ENCODE measurements around the gene TMEM131L.

TMEM131L gene

GRCh38 chr4:153532636-153533035 lies 66.5 kb downstream of the TMEM131L start:
- peaks cover 34% of the 10 kb centered on the region for H3K4me1 Mint-ChIP-seq (ENCODE audit: low read depth)
- H3K9me3 Mint-ChIP-seq: no peaks in the 10 kb centered on the region
- H3K4me3 Mint-ChIP-seq: no peak overlapping the region
- no peaks in the 10 kb centered on the region for H3K36me3 Mint-ChIP-seq (ENCODE audit: low read depth)
- intact Hi-C loops (cut with micrococcal nuclease): no loop called here
- no peaks in the 10 kb centered on the region for H3K27me3 Mint-ChIP-seq
- H3K27ac Mint-ChIP-seq: no peak overlapping the region

DNA sequence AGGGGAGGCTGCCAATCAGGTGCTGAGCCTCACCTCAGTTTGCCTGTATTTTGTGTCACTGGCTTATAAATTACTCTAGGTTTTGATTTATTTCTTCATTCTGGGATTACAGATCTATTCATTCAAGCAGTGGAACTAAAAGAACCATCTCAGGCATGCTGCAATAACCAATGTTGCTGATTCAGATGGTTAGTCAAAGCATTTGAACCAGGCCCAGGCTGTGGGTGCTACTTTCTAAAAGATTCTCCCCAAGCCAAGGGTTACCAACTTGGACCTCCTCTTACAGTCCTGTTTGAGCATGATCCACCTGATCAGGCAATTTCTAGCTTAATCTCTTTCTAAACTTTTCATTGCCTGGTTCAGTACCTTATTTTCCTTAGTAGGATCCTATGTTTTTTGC lies 67.2 kb downstream of the TMEM131L start:
- H3K4me3 Mint-ChIP-seq: no peak overlapping the region
- peaks cover 27% of the 10 kb centered on the region for H3K4me1 Mint-ChIP-seq (ENCODE audit: low read depth)
- intact Hi-C loops (cut with micrococcal nuclease): no loop called here
- no peaks in the 10 kb centered on the region for H3K36me3 Mint-ChIP-seq (ENCODE audit: low read depth)
- H3K27me3 Mint-ChIP-seq: no peaks in the 10 kb centered on the region
- no peak overlapping the region for H3K27ac Mint-ChIP-seq
- no peaks in the 10 kb centered on the region for H3K9me3 Mint-ChIP-seq

GRCh38 chr4:153534792-153535629 lies 68.9 kb downstream of the TMEM131L start:
- intact Hi-C loops (cut with micrococcal nuclease): no loop called here
- Mint-ChIP-seq H3K27me3 (no peaks in the 10 kb centered on the region), H3K36me3 (ENCODE audit: low read depth) (no peaks in the 10 kb centered on the region), H3K9me3 (no peaks in the 10 kb centered on the region), H3K27ac (no peak overlapping the region), H3K4me1 (ENCODE audit: low read depth) (peaks cover 14% of the 10 kb centered on the region), H3K4me3 (no peak overlapping the region)

DNA sequence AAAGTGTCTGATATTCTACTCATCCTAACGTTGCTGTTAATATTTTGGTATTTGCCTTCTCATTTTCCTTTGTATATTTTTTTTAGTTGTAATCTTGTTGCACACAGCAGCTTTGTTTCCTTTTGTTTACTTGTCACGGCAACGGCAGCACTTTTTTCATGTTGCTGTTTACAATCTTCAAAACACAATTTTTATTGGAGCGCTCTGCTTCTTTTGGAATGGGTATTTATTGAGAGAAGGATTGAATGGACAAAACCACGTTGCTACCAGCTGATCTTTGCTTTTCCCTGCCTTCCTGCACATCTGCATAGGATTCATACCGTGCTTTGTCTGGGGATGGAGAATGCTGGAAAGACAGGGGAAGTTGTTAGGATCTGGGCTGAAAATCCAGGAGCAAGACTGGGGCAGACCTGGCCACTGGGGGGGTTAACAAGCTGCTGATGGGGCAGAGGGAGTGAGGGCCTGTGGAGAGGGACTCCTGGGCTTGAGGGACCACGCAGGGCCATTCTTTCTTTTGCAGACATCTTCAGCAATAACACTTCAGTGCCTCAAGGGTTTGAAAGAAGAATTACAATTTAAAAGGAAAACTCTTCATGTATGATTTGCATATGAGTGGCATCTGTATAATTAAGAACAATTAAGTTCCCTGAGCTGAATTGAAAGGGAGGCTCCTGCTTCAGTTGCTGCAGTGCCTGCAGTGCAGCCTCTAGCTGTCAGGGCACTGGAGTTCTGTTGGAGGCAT lies 69.8 kb downstream of the TMEM131L start:
- Mint-ChIP-seq H3K4me3 (no peak overlapping the region), H3K36me3 (ENCODE audit: low read depth) (peaks cover 3% of the 10 kb centered on the region), H3K4me1 (ENCODE audit: low read depth) (peaks cover 8% of the 10 kb centered on the region), H3K27me3 (no peaks in the 10 kb centered on the region), H3K9me3 (no peaks in the 10 kb centered on the region), H3K27ac (no peak overlapping the region)
- intact Hi-C loops (cut with micrococcal nuclease): no loop called here

DNA sequence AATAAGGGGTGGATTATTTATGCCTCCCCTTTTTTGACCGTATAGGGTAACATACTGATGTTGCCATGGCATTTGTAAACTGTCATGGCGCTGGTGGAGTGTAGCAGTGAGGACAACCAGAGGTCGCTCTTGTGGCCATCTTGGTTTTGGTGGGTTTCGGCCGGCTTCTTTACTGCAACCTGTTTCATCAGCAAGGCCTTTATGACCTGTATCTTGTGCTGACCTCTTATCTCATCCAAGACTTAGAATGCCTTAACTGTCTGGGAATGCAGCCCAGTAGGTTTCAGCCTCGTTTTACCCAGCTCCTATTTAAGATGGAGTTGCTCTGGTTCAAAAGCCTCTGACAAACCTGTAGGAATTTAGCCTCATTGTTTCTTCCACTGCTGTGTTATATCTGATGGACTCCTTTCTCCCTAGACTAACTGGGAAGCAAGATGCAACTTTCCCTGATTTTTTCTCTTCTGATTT lies 71.4 kb downstream of the TMEM131L start:
- Mint-ChIP-seq H3K27me3 (no peaks in the 10 kb centered on the region), H3K9me3 (no peaks in the 10 kb centered on the region), H3K36me3 (ENCODE audit: low read depth) (peaks cover 6% of the 10 kb centered on the region), H3K27ac (no peak overlapping the region), H3K4me3 (no peak overlapping the region), H3K4me1 (ENCODE audit: low read depth) (peaks cover 9% of the 10 kb centered on the region)
- intact Hi-C loops (cut with micrococcal nuclease): no loop called here

GRCh38 chr4:153538487-153539357 lies 72.6 kb downstream of the TMEM131L start:
- intact Hi-C loops (cut with micrococcal nuclease): no loop called here
- H3K27me3 Mint-ChIP-seq: no peaks in the 10 kb centered on the region
- H3K27ac Mint-ChIP-seq: no peak overlapping the region
- peaks cover 6% of the 10 kb centered on the region for H3K36me3 Mint-ChIP-seq (ENCODE audit: low read depth)
- H3K9me3 Mint-ChIP-seq: no peaks in the 10 kb centered on the region
- peaks cover 12% of the 10 kb centered on the region for H3K4me1 Mint-ChIP-seq (ENCODE audit: low read depth)
- H3K4me3 Mint-ChIP-seq: no peak overlapping the region

DNA sequence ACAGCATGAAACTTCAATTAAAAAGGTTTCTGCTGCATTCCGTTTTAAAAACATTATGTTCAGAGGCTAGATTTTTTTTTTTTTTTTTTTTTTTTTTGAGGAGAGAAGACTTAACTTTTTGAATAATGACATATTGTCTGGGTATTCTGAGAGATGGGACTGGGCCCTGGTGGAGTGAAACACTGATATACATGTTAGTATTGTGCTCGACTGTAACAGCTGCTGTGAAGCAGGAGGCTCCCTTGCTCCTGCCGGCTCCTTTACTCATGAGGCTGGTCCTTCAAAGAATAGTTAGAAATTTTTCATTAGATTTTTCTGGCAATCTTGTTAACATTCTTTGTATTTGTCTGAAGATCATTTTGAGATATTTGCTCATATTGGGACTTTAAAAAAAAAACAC lies 73.3 kb downstream of the TMEM131L start:
- Mint-ChIP-seq H3K36me3 (ENCODE audit: low read depth) (peaks cover 6% of the 10 kb centered on the region), H3K27me3 (no peaks in the 10 kb centered on the region), H3K4me1 (ENCODE audit: low read depth) (peaks cover 12% of the 10 kb centered on the region), H3K4me3 (no peak overlapping the region), H3K27ac (no peak overlapping the region), H3K9me3 (no peaks in the 10 kb centered on the region)
- intact Hi-C loops (cut with micrococcal nuclease): no loop called here

DNA sequence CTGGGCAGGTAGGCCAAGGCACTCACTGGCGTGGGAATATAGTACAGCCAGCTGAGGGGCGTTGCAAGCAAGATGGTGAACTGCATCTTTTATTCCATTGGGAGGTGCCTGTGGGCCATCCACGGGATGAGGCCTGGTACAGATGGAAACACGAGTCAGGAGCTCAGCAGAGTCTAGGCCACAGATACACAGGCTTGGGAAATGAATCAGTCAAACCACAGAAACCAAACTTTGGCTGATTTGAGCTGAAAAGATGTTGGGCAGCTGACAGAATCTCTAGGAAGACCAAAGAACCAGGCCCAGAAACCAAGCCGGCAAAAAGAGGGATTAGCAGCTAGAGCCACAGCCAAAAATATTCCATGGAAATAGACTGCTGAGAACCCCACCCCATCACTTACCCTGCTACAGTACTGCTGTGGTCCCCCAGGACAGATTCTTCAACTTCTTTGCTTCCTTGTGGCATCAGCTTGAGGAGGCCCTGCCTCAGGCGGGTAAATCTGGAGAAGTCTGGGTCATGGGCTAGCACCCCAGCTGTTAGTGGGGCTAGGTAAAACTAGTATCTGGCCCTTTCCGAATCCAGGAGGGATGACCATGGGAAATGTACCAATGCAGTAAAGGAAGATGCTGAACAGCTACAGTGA lies 75.4 kb downstream of the TMEM131L start:
- H3K9me3 Mint-ChIP-seq: no peaks in the 10 kb centered on the region
- no peak overlapping the region for H3K4me3 Mint-ChIP-seq
- peaks cover 3% of the 10 kb centered on the region for H3K4me1 Mint-ChIP-seq (ENCODE audit: low read depth)
- intact Hi-C loops (cut with micrococcal nuclease): no loop called here
- H3K27ac Mint-ChIP-seq: no peak overlapping the region
- peaks cover 6% of the 10 kb centered on the region for H3K36me3 Mint-ChIP-seq (ENCODE audit: low read depth)
- H3K27me3 Mint-ChIP-seq: no peaks in the 10 kb centered on the region

GRCh38 chr4:153542131-153542530 lies 76.0 kb downstream of the TMEM131L start:
- Mint-ChIP-seq H3K4me3 (no peak overlapping the region), H3K36me3 (ENCODE audit: low read depth) (peaks cover 6% of the 10 kb centered on the region), H3K4me1 (ENCODE audit: low read depth) (peaks cover 3% of the 10 kb centered on the region), H3K9me3 (no peaks in the 10 kb centered on the region), H3K27ac (no peak overlapping the region), H3K27me3 (no peaks in the 10 kb centered on the region)
- intact Hi-C loops (cut with micrococcal nuclease): no loop called here

GRCh38 chr4:153542834-153543233 lies 76.7 kb downstream of the TMEM131L start:
- Mint-ChIP-seq H3K4me3 (no peak overlapping the region), H3K27me3 (no peaks in the 10 kb centered on the region), H3K4me1 (ENCODE audit: low read depth) (peaks cover 3% of the 10 kb centered on the region), H3K36me3 (ENCODE audit: low read depth) (peaks cover 6% of the 10 kb centered on the region), H3K27ac (no peak overlapping the region), H3K9me3 (no peaks in the 10 kb centered on the region)
- intact Hi-C loops (cut with micrococcal nuclease): no loop called here

DNA sequence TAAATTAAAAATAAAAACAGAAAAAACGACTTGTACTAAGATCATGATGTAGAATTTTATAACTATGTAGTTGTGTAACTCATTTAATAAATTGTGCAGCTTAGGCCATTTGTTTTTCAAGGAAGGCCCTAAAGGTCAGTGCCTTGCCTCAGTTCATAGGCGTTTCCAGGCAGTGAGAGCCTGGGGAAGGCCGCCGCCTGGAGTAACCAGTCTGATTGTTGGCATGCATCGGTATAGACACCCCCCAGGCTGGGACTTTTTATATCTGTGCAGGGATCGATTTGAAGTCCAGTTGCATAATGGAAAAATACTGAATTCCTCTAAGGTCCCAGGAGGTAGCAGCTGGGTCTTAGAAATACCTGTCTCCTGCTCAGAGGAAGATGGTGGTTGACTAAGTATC lies 77.2 kb downstream of the TMEM131L start:
- H3K4me1 Mint-ChIP-seq (ENCODE audit: low read depth): peaks cover 3% of the 10 kb centered on the region
- H3K27ac Mint-ChIP-seq: no peak overlapping the region
- no peak overlapping the region for H3K4me3 Mint-ChIP-seq
- H3K27me3 Mint-ChIP-seq: no peaks in the 10 kb centered on the region
- H3K36me3 Mint-ChIP-seq (ENCODE audit: low read depth): peaks cover 6% of the 10 kb centered on the region
- intact Hi-C loops (cut with micrococcal nuclease): no loop called here
- no peaks in the 10 kb centered on the region for H3K9me3 Mint-ChIP-seq

DNA sequence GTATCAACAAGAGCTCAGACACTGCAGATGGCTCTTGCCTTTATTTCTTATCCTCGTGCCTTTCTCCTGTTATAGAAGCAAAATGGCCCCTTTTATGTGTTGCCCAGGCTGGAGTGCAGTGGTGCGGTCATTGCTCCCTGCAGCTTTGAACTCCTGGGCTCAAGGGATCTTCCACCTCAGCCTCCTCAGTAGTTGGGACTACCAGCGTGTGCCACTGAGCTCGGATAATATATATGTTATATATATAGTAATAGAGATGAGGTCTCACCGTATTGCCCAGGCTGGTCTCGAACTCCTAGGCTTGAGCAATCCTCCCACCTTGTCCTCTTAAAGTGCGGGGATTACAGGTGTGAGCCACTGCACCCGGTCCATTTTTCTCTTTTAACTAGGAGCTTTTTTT lies 79.7 kb downstream of the TMEM131L start:
- Mint-ChIP-seq H3K9me3 (no peaks in the 10 kb centered on the region), H3K27me3 (no peaks in the 10 kb centered on the region), H3K4me3 (no peak overlapping the region), H3K4me1 (ENCODE audit: low read depth) (peaks cover 3% of the 10 kb centered on the region), H3K27ac (no peak overlapping the region), H3K36me3 (ENCODE audit: low read depth) (peaks cover 9% of the 10 kb centered on the region)
- intact Hi-C loops (cut with micrococcal nuclease): no loop called here

GRCh38 chr4:153546280-153546679 lies 80.1 kb downstream of the TMEM131L start:
- Mint-ChIP-seq H3K27ac (no peak overlapping the region), H3K4me3 (no peak overlapping the region), H3K27me3 (no peaks in the 10 kb centered on the region), H3K4me1 (ENCODE audit: low read depth) (peaks cover 3% of the 10 kb centered on the region), H3K9me3 (no peaks in the 10 kb centered on the region), H3K36me3 (ENCODE audit: low read depth) (peaks cover 9% of the 10 kb centered on the region)
- intact Hi-C loops (cut with micrococcal nuclease): no loop called here

Measured in dendritic cell treated with granulocyte-macrophage colony-stimulating factor and Interleukin-4, amounts not matched to agents 40 ng/mL and 50 ng/mL, for 4 days (primary cell).